ENCODE measurements around the gene SPPL2C.

Gene SPPL2C

GRCh38 chr17:45835481-45835880 lies 9.2 kb upstream of the SPPL2C start:
- ATAC-seq (replicated peaks; ENCODE audit: extremely low read depth, poor library complexity, severe bottlenecking) (no peak), DNase-seq (ENCODE audit: low spot score in 2 of 2) (no peak)
- H3K4me1 Mint-ChIP-seq: no peaks in the 10 kb centered on the region
- H3K4me3 Mint-ChIP-seq: no peak overlapping the region
- H3K9me3 Mint-ChIP-seq: no peaks in the 10 kb centered on the region
- no peak overlapping the region for H3K27ac Mint-ChIP-seq (ENCODE audit: low read depth)
- H3K36me3 Mint-ChIP-seq (ENCODE audit: insufficient read depth): no peaks in the 10 kb centered on the region
- peaks cover 24% of the 10 kb centered on the region for H3K27me3 Mint-ChIP-seq

DNA sequence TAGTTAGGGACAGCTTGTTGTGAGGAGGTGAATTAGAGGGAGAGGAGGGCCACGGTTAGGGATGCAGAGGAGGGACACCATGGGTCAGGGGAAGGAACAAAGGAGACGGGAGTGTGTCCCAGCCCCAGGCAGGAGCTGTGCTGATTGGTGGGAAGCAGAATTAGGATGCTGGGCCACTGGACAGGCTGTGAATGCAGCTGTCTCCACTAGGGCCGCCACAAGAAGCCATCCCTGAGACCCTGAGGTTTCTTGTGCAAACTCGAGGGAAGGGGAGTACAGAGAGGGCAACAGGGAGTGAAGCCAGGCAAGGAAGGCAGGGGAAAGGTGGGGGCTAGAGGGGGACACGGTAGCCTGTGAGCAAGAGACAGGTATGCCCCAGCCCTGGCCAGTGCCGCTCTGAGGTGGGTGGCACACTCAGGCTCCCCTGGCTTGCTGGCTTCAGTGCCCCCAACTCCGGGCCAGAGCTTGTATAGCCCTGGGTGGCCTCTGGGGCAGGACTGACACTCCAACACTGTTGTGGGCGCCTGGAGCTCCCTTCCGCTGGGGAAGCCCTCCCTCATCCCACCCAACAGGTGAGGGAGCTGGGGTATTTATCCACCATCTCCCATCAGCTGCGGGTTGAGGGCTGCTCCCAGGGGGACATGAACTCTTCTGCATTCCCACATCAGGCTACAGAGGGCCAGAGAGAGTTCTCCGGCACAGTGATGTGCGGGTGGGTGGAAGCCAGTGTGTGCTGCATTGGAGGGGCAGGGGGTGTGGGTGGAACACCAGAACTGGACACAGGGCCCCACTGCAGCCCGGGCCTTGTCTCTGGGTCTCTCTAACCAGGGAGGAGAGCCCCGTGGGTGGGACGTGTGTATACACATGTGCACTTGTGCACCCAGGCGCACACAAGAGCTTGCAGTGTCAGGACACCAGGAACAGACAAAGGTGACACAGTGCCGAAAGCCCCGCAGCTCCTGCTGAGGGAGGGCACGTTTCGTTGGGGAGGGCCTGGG lies 8.3 kb upstream of the SPPL2C start:
- ATAC-seq (replicated peaks; ENCODE audit: extremely low read depth, poor library complexity, severe bottlenecking): no peak

DNA sequence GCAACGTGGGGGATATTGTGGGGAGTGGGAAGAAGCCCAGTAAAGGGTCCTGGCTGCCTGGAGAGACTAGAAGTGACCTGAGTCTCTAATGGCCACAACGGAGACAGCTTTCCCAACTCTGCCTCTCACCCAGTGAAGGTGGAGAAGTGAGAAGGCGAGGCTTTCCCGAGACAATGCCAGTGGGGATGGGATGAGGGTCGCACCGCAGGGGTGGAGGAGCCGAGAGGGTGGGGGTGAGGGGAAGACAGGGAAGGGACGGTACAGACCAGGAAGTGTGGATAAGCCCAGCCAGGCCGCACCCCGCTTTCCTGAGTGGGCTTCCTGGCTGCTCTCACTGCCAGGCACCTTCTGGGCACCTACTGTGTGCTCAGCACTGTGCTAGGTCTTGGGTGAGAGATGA lies 7.5 kb upstream of the SPPL2C start:
- H3K9me3 Mint-ChIP-seq: no peaks in the 10 kb centered on the region
- H3K36me3 Mint-ChIP-seq (ENCODE audit: insufficient read depth): no peaks in the 10 kb centered on the region
- DNase-seq (ENCODE audit: low spot score in 2 of 2) (no peak), ATAC-seq (replicated peaks; ENCODE audit: extremely low read depth, poor library complexity, severe bottlenecking) (no peak)
- peaks cover 24% of the 10 kb centered on the region for H3K27me3 Mint-ChIP-seq
- no peak overlapping the region for H3K4me3 Mint-ChIP-seq
- no peak overlapping the region for H3K27ac Mint-ChIP-seq (ENCODE audit: low read depth)
- H3K4me1 Mint-ChIP-seq: no peaks in the 10 kb centered on the region

More for the DNA sequence above, 8.3 kb upstream of the SPPL2C start:
- Mint-ChIP-seq H3K36me3 (ENCODE audit: insufficient read depth) (no peaks in the 10 kb centered on the region), H3K27ac (ENCODE audit: low read depth) (peak overlapping the region; percentile 23), H3K4me1 (no peaks in the 10 kb centered on the region), H3K27me3 (peaks cover 24% of the 10 kb centered on the region), H3K4me3 (no peak overlapping the region), H3K9me3 (no peaks in the 10 kb centered on the region)
- no peak for DNase-seq (ENCODE audit: low spot score in 2 of 2)

- Mint-ChIP-seq H3K27ac (ENCODE audit: low read depth) (no peak overlapping the region), H3K9me3 (no peaks in the 10 kb centered on the region), H3K36me3 (ENCODE audit: insufficient read depth) (no peaks in the 10 kb centered on the region), H3K4me1 (no peaks in the 10 kb centered on the region), H3K4me3 (no peak overlapping the region), H3K27me3 (peaks cover 24% of the 10 kb centered on the region)
- DNase-seq (ENCODE audit: low spot score in 2 of 2) (no peak), ATAC-seq (replicated peaks; ENCODE audit: extremely low read depth, poor library complexity, severe bottlenecking) (no peak)
These were observed 7.1 kb upstream of the SPPL2C start for GRCh38 chr17:45837603-45838002.

GRCh38 chr17:45838751-45839295 lies 5.9 kb upstream of the SPPL2C start:
- ATAC-seq (replicated peaks; ENCODE audit: extremely low read depth, poor library complexity, severe bottlenecking): no peak
- no peaks in the 10 kb centered on the region for H3K9me3 Mint-ChIP-seq
- no peaks in the 10 kb centered on the region for H3K4me1 Mint-ChIP-seq
- peaks cover 24% of the 10 kb centered on the region for H3K27me3 Mint-ChIP-seq
- H3K36me3 Mint-ChIP-seq (ENCODE audit: insufficient read depth): no peaks in the 10 kb centered on the region
- no peak overlapping the region for H3K27ac Mint-ChIP-seq (ENCODE audit: low read depth)
- no peak for DNase-seq (ENCODE audit: low spot score in 2 of 2)
- H3K4me3 Mint-ChIP-seq: no peak overlapping the region

DNA sequence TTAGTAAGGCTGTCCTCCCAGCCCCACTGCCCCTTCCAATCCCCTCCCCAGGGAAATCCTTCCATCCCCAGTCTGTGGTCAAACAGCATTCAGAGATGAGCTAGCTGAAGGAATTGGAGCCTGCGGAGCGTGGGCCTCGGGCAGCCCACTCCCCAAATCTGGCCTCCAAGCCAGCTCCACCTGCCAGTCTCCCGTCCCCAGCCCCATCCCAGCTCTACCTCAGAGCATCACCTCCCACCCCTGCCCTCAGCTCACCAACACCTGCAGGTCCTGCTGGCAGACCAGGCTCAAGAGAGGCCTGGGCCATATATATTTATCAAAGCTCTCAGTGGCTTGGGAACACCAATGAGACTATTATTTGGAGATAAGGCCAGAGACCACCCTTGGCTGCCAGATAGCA lies 5.2 kb upstream of the SPPL2C start:
- Mint-ChIP-seq H3K9me3 (no peaks in the 10 kb centered on the region), H3K27me3 (peaks cover 24% of the 10 kb centered on the region), H3K4me1 (no peaks in the 10 kb centered on the region), H3K36me3 (ENCODE audit: insufficient read depth) (no peaks in the 10 kb centered on the region), H3K27ac (ENCODE audit: low read depth) (no peak overlapping the region), H3K4me3 (no peak overlapping the region)
- no peak for ATAC-seq (replicated peaks; ENCODE audit: extremely low read depth, poor library complexity, severe bottlenecking)
- DNase-seq (ENCODE audit: low spot score in 2 of 2): no peak

DNA sequence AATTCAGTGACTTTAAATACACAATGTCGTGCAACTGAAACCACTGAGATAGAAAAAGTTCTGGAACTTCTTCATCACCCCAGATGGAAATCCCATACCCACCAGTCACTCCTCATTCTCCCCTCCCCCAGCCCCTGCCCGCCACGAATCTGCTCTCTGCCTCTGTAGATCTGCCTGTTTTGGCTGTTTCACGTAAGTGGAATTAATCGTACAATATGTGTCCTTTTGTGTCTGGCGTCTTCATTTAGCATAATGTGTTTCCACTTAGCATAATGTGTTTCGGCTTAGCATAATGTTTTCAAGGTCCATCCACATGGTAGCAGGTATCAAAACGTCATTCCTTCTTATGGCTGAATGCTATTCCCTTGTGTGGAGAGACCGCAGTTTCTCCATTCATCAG lies 3.5 kb upstream of the SPPL2C start:
- no peak for ATAC-seq (replicated peaks; ENCODE audit: extremely low read depth, poor library complexity, severe bottlenecking)
- Mint-ChIP-seq H3K4me1 (no peaks in the 10 kb centered on the region), H3K27me3 (peaks cover 18% of the 10 kb centered on the region), H3K36me3 (ENCODE audit: insufficient read depth) (no peaks in the 10 kb centered on the region), H3K27ac (ENCODE audit: low read depth) (no peak overlapping the region), H3K4me3 (no peak overlapping the region), H3K9me3 (no peaks in the 10 kb centered on the region)
- DNase-seq (ENCODE audit: low spot score in 2 of 2): no peak

DNA sequence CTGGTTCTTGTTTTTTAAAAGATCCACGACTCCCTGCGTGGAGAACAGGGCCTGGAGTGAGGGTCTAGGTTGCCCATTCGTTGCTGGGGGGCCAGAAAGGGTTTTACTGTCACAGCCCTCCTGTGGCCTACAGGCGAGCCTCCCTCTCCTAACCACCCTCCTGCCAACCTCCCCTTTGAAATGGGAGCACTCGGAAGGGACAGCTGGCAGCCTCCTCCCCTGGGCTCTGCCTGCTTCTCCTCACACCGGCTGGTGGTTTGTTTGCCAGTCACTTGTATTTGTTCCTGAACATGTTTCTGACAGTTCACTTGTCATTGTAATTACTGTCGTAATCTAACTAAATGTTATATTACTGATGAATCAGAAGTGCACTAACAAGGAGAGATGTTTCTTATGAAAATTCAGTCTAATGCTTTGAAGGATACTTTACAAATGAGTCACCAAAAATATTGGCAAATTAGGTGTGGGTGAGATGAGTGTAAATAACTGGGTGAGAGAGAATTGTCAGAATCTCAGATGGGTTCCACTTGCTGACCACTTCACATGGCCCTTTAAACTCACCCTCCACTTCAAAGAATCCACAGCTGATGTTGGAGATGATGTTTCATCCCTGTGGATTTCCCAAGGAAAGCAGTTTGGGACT lies 2.7 kb upstream of the SPPL2C start:
- no peaks in the 10 kb centered on the region for H3K9me3 Mint-ChIP-seq
- no peak overlapping the region for H3K4me3 Mint-ChIP-seq
- no peaks in the 10 kb centered on the region for H3K4me1 Mint-ChIP-seq
- DNase-seq (ENCODE audit: low spot score in 2 of 2) (no peak), ATAC-seq (replicated peaks; ENCODE audit: extremely low read depth, poor library complexity, severe bottlenecking) (no peak)
- H3K36me3 Mint-ChIP-seq (ENCODE audit: insufficient read depth): no peaks in the 10 kb centered on the region
- peaks cover 15% of the 10 kb centered on the region for H3K27me3 Mint-ChIP-seq
- H3K27ac Mint-ChIP-seq (ENCODE audit: low read depth): no peak overlapping the region

DNA sequence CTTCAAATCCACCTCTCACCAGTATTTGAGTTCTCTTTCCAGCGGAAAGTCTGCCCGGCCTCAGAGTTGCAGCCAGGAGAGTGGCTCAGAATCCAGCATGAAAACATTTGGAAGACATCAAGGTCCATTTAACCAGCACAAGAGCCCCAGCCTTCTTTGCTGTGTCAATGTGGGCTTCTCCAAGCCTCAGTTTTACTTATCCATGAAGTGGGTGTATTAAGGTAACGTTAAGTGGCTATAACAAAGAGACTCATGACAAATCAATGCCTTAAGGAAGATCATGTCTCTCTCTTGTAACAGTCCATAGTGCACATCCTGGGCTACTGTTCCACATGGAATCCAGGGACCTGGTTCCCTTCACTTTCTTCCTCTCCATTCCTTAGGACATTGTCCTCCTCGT lies 959 bp upstream of the SPPL2C start:
- Mint-ChIP-seq H3K4me1 (no peaks in the 10 kb centered on the region), H3K27ac (ENCODE audit: low read depth) (no peak overlapping the region), H3K36me3 (ENCODE audit: insufficient read depth) (no peaks in the 10 kb centered on the region), H3K4me3 (no peak overlapping the region), H3K9me3 (no peaks in the 10 kb centered on the region), H3K27me3 (peaks cover 10% of the 10 kb centered on the region)
- DNase-seq (ENCODE audit: low spot score in 2 of 2): no peak
- ATAC-seq (replicated peaks; ENCODE audit: extremely low read depth, poor library complexity, severe bottlenecking): no peak

DNA sequence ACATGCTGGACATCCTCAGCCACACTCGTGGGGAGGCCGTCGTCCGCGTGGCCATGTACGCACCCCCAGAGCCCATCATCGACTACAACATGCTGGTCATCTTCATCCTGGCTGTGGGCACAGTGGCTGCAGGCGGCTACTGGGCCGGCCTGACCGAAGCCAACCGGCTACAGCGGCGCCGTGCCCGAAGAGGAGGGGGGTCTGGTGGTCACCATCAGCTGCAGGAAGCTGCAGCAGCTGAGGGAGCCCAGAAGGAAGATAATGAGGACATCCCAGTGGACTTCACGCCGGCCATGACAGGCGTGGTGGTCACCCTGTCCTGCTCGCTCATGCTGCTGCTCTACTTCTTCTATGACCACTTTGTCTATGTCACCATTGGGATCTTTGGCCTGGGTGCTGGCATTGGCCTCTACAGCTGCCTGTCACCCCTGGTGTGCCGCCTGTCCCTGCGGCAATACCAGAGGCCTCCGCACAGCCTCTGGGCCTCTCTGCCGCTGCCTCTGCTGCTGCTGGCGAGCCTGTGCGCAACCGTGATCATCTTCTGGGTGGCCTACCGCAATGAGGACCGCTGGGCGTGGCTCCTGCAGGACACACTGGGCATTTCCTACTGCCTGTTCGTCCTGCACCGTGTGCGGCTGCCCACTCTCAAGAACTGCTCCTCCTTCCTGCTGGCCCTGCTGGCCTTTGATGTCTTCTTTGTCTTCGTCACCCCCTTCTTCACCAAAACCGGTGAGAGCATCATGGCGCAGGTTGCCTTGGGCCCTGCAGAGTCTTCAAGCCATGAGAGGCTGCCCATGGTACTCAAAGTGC lies 900 bp downstream of the SPPL2C start:
- Mint-ChIP-seq H3K27ac (ENCODE audit: low read depth) (no peak overlapping the region), H3K36me3 (ENCODE audit: insufficient read depth) (no peaks in the 10 kb centered on the region), H3K4me3 (no peak overlapping the region), H3K9me3 (no peaks in the 10 kb centered on the region), H3K4me1 (no peaks in the 10 kb centered on the region), H3K27me3 (peaks cover 20% of the 10 kb centered on the region)
- ATAC-seq (replicated peaks; ENCODE audit: extremely low read depth, poor library complexity, severe bottlenecking) (no peak), DNase-seq (ENCODE audit: low spot score in 2 of 2) (no peak)

DNA sequence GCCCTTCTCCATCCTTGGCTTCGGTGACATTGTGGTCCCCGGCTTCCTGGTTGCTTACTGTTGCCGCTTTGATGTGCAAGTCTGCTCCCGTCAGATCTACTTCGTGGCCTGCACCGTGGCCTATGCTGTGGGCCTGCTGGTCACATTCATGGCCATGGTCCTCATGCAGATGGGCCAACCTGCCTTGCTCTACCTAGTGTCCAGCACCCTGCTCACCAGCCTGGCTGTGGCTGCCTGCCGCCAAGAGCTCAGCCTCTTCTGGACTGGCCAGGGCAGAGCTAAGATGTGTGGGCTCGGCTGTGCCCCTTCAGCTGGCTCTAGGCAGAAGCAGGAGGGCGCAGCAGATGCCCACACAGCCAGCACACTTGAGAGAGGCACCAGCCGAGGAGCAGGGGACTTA lies 1.5 kb downstream of the SPPL2C start:
- Mint-ChIP-seq H3K4me1 (no peaks in the 10 kb centered on the region), H3K27me3 (peaks cover 23% of the 10 kb centered on the region), H3K4me3 (no peak overlapping the region), H3K9me3 (no peaks in the 10 kb centered on the region), H3K27ac (ENCODE audit: low read depth) (no peak overlapping the region), H3K36me3 (ENCODE audit: insufficient read depth) (no peaks in the 10 kb centered on the region)
- ATAC-seq (replicated peaks; ENCODE audit: extremely low read depth, poor library complexity, severe bottlenecking): no peak
- DNase-seq (ENCODE audit: low spot score in 2 of 2): no peak

DNA sequence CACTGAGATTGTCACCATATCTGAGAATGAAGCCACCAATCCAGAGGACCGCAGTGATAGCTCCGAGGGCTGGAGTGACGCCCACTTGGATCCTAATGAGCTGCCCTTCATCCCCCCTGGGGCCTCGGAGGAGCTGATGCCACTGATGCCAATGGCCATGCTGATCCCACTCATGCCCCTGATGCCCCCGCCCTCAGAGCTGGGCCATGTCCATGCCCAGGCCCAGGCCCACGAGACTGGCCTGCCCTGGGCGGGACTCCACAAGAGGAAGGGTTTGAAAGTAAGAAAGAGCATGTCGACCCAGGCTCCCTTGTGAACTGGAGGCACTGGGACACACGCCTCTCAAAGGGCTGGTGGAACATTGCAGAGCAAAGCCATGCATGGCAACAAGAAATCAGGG lies 2.0 kb downstream of the SPPL2C start:
- no peak overlapping the region for H3K4me3 Mint-ChIP-seq
- ATAC-seq (replicated peaks; ENCODE audit: extremely low read depth, poor library complexity, severe bottlenecking): no peak
- no peaks in the 10 kb centered on the region for H3K9me3 Mint-ChIP-seq
- DNase-seq (ENCODE audit: low spot score in 2 of 2): no peak
- H3K4me1 Mint-ChIP-seq: no peaks in the 10 kb centered on the region
- H3K27me3 Mint-ChIP-seq: peaks cover 23% of the 10 kb centered on the region
- H3K27ac Mint-ChIP-seq (ENCODE audit: low read depth): no peak overlapping the region
- no peaks in the 10 kb centered on the region for H3K36me3 Mint-ChIP-seq (ENCODE audit: insufficient read depth)
